Liver (tissue), 2 donors: Measurements from ENCODE around the gene CAB39.

Source experiments
- HNF4G ChIP-seq: IDR thresholded peaks from 2 replicates; pipeline ENCODE4 v1.6.1; 2016; ENCODE audit warnings: antibody characterized with exemption
- SP1 ChIP-seq: IDR thresholded peaks from 2 replicates; pipeline ENCODE4 v1.6.1; 2018; ENCODE audit warnings: antibody characterized with exemption, mild to moderate bottlenecking
- TF ChIP-seq, protein P1 (sequence below): IDR thresholded peaks from 2 replicates; pipeline ENCODE4 v1.6.1; 2016; ENCODE audit warnings: antibody characterized with exemption
- donor health status: healthy.

DNA sequence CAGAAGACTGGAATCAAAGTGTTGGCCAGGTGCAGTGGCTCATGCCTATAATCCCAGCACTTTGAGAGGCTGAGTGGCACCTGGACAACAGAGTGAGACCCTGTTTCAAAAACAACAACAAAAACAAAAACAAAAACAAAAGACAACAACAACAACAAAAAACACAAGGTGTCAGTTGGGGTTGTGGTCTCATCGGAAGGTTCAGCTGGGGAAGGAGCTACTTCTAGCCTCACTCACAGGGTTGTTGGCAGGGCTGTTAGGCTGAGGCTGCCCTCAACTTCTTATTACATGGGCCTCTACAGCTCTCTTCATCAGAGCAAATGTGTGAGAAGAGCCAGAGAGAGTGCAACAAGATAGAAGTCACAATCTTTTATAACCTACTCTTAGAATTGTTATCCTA, 34.6 kb upstream of the CAB39 start:
- TF ChIP-seq, protein P1, sequence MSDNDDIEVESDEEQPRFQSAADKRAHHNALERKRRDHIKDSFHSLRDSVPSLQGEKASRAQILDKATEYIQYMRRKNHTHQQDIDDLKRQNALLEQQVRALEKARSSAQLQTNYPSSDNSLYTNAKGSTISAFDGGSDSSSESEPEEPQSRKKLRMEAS = no peak
- TF ChIP-seq HNF4G = no peak
- no peak for TF ChIP-seq SP1
